HG03565 (cell line): ENCODE results near the gene TCP11L2.
"Not testable (repeated sequence)": the region's sequence is repeated elsewhere in the genome, so short reads cannot be mapped to it uniquely, and the experiment has no call there.

ENCODE experiments used
- ATAC-seq: cut with Tn5 transposase; IDR thresholded peaks from one replicate; pipeline ENCODE4 v1.9.1; 2021; ENCODE audit warnings: mild to moderate bottlenecking, moderate library complexity; ENCODE audit not compliant: unreplicated experiment

TCP11L2 gene

GRCh38 chr12:106304797-106305196 is 2.3 kb downstream of the TCP11L2 start:
- no peak for ATAC-seq

- ATAC-seq = no peak
Measured at GRCh38 chr12:106305376-106305775, 2.8 kb downstream of the TCP11L2 start.

- ATAC-seq = no peak
Measured at GRCh38 chr12:106307181-106307580, 4.6 kb downstream of the TCP11L2 start.

- ATAC-seq = no peak
Measured at GRCh38 chr12:106308121-106308520, 5.6 kb downstream of the TCP11L2 start.

- no peak for ATAC-seq
Measured at GRCh38 chr12:106308611-106309010, 6.1 kb downstream of the TCP11L2 start.

GRCh38 chr12:106309671-106310505 is 7.4 kb downstream of the TCP11L2 start:
- ATAC-seq = no peak

GRCh38 chr12:106310687-106311086 is 8.2 kb downstream of the TCP11L2 start:
- no peak for ATAC-seq

GRCh38 chr12:106311139-106311538 is 8.6 kb downstream of the TCP11L2 start:
- ATAC-seq = no peak

GRCh38 chr12:106313413-106313812 is 10.9 kb downstream of the TCP11L2 start:
- not testable (repeated sequence) for ATAC-seq

- ATAC-seq = no peak
Measured at GRCh38 chr12:106315523-106315922, 13.0 kb downstream of the TCP11L2 start.

- ATAC-seq = no peak
Measured at GRCh38 chr12:106317406-106318082, 15.0 kb downstream of the TCP11L2 start.

- ATAC-seq = no peak
Measured at GRCh38 chr12:106321139-106321850, 18.8 kb downstream of the TCP11L2 start.

GRCh38 chr12:106323537-106323936 is 21.0 kb downstream of the TCP11L2 start:
- ATAC-seq = no peak

- ATAC-seq = no peak
Measured at GRCh38 chr12:106327309-106327869, 24.9 kb downstream of the TCP11L2 start.

- no peak for ATAC-seq
Measured at GRCh38 chr12:106328735-106329134, 26.2 kb downstream of the TCP11L2 start.

- ATAC-seq = no peak
Measured at GRCh38 chr12:106329231-106329982, 26.9 kb downstream of the TCP11L2 start.

GRCh38 chr12:106331599-106331998 is 29.1 kb downstream of the TCP11L2 start:
- ATAC-seq = no peak

GRCh38 chr12:106332536-106332935 is 30.0 kb downstream of the TCP11L2 start:
- ATAC-seq = no peak

- no peak for ATAC-seq
Measured at GRCh38 chr12:106333010-106333409, 30.5 kb downstream of the TCP11L2 start.

- no peak for ATAC-seq
Measured at GRCh38 chr12:106333756-106334155, 31.2 kb downstream of the TCP11L2 start.
